Left ventricle myocardium superior (tissue), 1 donor: Measurements from ENCODE around the gene RNF224. TPM values are rescaled to one million over a fixed set of nuclear protein-coding genes. Genes with fewer than 3 reads are reported as not detected.

Source experiments
- ATAC-seq: fragments of 200-7000 bp; cut with Tn5 transposase; one replicate; pipeline ENCODE4 v1.9.1; 2020; ENCODE audit warnings: mild to moderate bottlenecking, moderate library complexity
- DNase-seq: peaks from one replicate; pipeline ENCODE4 v3.0.0-alpha.2; 2020
- intact Hi-C: fragments of 100-400 bp; cut with micrococcal nuclease; formaldehyde crosslinking; loops from one replicate; pipeline ENCODE4 v1.11.0; 2022
- long read RNA-seq: library from polyadenylated mRNA; unstranded; transcript quantifications from one replicate; pipeline ENCODE4 v2.0.0, GENCODE V29; 2021
- total RNA-seq: library from RNA; stranded (reverse); fragmentation: NEBNext Ultra II Directional; extraction: Animal tissue kit (Norgen Biotek cat#: 25700); gene quantifications from one replicate; pipeline ENCODE4 v1.2.1, GENCODE V29; 2021
- donor health status: DM: no; HTN: yes; CAD: no; lungs with severe emphysema.

The RNF224 gene
- total RNA-seq: not detected
- long read RNA-seq: 0 reads

GRCh38 chr9:137227054-137227852 lies at the start of gene RNF224:
TSS of gene RNF224 (plus strand) at chr9:137227502. CDS start at chr9:137228336, 834 bp downstream.
- ATAC-seq: peak; percentile 32
- intact Hi-C loops: no loop called here
- DNase-seq: peak; percentile 86

GRCh38 chr9:137178201-137178938 lies 48.9 kb upstream of the RNF224 start:
- intact Hi-C loops: no loop called here
- ATAC-seq (no peak), DNase-seq (no peak)

GRCh38 chr9:137178939-137179630 lies 48.2 kb upstream of the RNF224 start:
- DNase-seq (no peak), ATAC-seq (no peak)
- intact Hi-C loops: no loop called here

GRCh38 chr9:137179761-137180160 lies 47.5 kb upstream of the RNF224 start:
- intact Hi-C loops: no loop called here
- no peak for ATAC-seq

GRCh38 chr9:137180491-137180890 lies 46.8 kb upstream of the RNF224 start:
- intact Hi-C loops: no loop called here
- ATAC-seq (no peak), DNase-seq (no peak)

More at GRCh38 chr9:137179761-137180160, 47.5 kb upstream of the RNF224 start:
- no peak for DNase-seq

GRCh38 chr9:137181680-137182079 lies 45.6 kb upstream of the RNF224 start:
- no peak for DNase-seq
- intact Hi-C loops: no loop called here
- ATAC-seq: no peak

GRCh38 chr9:137182836-137183235 lies 44.5 kb upstream of the RNF224 start:
- intact Hi-C loops: no loop called here
- ATAC-seq (no peak), DNase-seq (no peak)

- intact Hi-C loops: no loop called here
- ATAC-seq (no peak), DNase-seq (no peak)
Observed at GRCh38 chr9:137183980-137184595, 43.2 kb upstream of the RNF224 start.

GRCh38 chr9:137184881-137185660 lies 42.2 kb upstream of the RNF224 start:
- DNase-seq: no peak
- ATAC-seq: no peak
- intact Hi-C loops: no loop called here

- intact Hi-C loops: no loop called here
- DNase-seq: no peak
- no peak for ATAC-seq
Observed at GRCh38 chr9:137185921-137186320, 41.4 kb upstream of the RNF224 start.

GRCh38 chr9:137186385-137186784 lies 40.9 kb upstream of the RNF224 start:
- ATAC-seq (no peak), DNase-seq (no peak)
- intact Hi-C loops: no loop called here

- no peak for DNase-seq
- no peak for ATAC-seq
- intact Hi-C loops: no loop called here
Observed at GRCh38 chr9:137187386-137187785, 39.9 kb upstream of the RNF224 start.

GRCh38 chr9:137188086-137188489 lies 39.2 kb upstream of the RNF224 start:
- no peak for ATAC-seq
- DNase-seq: no peak
- intact Hi-C loops: no loop called here

- ATAC-seq (peak; percentile 90), DNase-seq (peak; percentile 98)
- intact Hi-C loops: no loop called here
Observed at GRCh38 chr9:137188490-137189296, 38.6 kb upstream of the RNF224 start, which contains the start of the genes ANAPC2 and SSNA1. TSS of gene ANAPC2 (minus strand) at chr9:137188560. CDS start at chr9:137188532, 28 bp downstream. TSS of gene SSNA1 (plus strand) at chr9:137188676. CDS start at chr9:137188727, 51 bp downstream.

- DNase-seq (no peak), ATAC-seq (no peak)
- intact Hi-C loops: no loop called here
Observed at GRCh38 chr9:137189297-137190295, 37.7 kb upstream of the RNF224 start.

GRCh38 chr9:137190315-137190856 lies 36.9 kb upstream of the RNF224 start:
- ATAC-seq (no peak), DNase-seq (no peak)
- intact Hi-C loops: no loop called here
